ENCODE results near the gene UBE2H.
"Not testable (repeated sequence)": the region's sequence is repeated elsewhere in the genome, so short reads cannot be mapped to it uniquely, and the experiment has no call there.

UBE2H gene

GRCh38 chr7:129870668-129871067 lies 82.1 kb downstream of the UBE2H start:
- DNase-seq (ENCODE audit: low read depth): no peak

GRCh38 chr7:129866251-129866650 lies 86.5 kb downstream of the UBE2H start:
- DNase-seq (ENCODE audit: low read depth): no peak

- DNase-seq (ENCODE audit: low read depth): no peak
These were observed 86.9 kb downstream of the UBE2H start for GRCh38 chr7:129865925-129866201.

- DNase-seq (ENCODE audit: low read depth): no peak
These were observed 87.5 kb downstream of the UBE2H start for GRCh38 chr7:129865093-129865924.

GRCh38 chr7:129864676-129865075 lies 88.1 kb downstream of the UBE2H start:
- not testable (repeated sequence) for DNase-seq (ENCODE audit: low read depth)

- DNase-seq (ENCODE audit: low read depth): no peak
These were observed 88.7 kb downstream of the UBE2H start for GRCh38 chr7:129864042-129864441.

GRCh38 chr7:129862682-129863081 lies 90.1 kb downstream of the UBE2H start:
- DNase-seq (ENCODE audit: low read depth): no peak

- DNase-seq (ENCODE audit: low read depth): not testable (repeated sequence)
These were observed 92.0 kb downstream of the UBE2H start for GRCh38 chr7:129860784-129861183.

- DNase-seq (ENCODE audit: low read depth): no peak
These were observed 93.6 kb downstream of the UBE2H start for GRCh38 chr7:129859183-129859582.

- no peak for DNase-seq (ENCODE audit: low read depth)
These were observed 94.3 kb downstream of the UBE2H start for GRCh38 chr7:129858490-129858889.

GRCh38 chr7:129857313-129857712 lies 95.4 kb downstream of the UBE2H start:
- no peak for DNase-seq (ENCODE audit: low read depth)

- no peak for DNase-seq (ENCODE audit: low read depth)
These were observed 96.6 kb downstream of the UBE2H start for GRCh38 chr7:129855935-129856717.

- no peak for DNase-seq (ENCODE audit: low read depth)
These were observed 97.5 kb downstream of the UBE2H start for GRCh38 chr7:129855234-129855673.

- no peak for DNase-seq (ENCODE audit: low read depth)
These were observed 98.4 kb downstream of the UBE2H start for GRCh38 chr7:129854401-129854800.

- DNase-seq (ENCODE audit: low read depth): no peak
These were observed 99.0 kb downstream of the UBE2H start for GRCh38 chr7:129853661-129854268.

- no peak for DNase-seq (ENCODE audit: low read depth)
These were observed 101.0 kb downstream of the UBE2H start for GRCh38 chr7:129851809-129852208.

GRCh38 chr7:129851174-129851573 lies 101.6 kb downstream of the UBE2H start:
- DNase-seq (ENCODE audit: low read depth): no peak

- no peak for DNase-seq (ENCODE audit: low read depth)
These were observed 104.3 kb downstream of the UBE2H start for GRCh38 chr7:129848436-129848835.

- DNase-seq (ENCODE audit: low read depth): no peak
These were observed 106.8 kb downstream of the UBE2H start for GRCh38 chr7:129845972-129846327.

GRCh38 chr7:129845178-129845971 lies 107.4 kb downstream of the UBE2H start:
- DNase-seq (ENCODE audit: low read depth): no peak

GRCh38 chr7:129843978-129844840 lies 108.6 kb downstream of the UBE2H start:
- no peak for DNase-seq (ENCODE audit: low read depth)

All from activated T-cell treated with anti-CD3 and anti-CD28 coated beads for 48 hours (primary cell).